ENCODE measurements around the gene CST9.

The CST9 gene

DNA sequence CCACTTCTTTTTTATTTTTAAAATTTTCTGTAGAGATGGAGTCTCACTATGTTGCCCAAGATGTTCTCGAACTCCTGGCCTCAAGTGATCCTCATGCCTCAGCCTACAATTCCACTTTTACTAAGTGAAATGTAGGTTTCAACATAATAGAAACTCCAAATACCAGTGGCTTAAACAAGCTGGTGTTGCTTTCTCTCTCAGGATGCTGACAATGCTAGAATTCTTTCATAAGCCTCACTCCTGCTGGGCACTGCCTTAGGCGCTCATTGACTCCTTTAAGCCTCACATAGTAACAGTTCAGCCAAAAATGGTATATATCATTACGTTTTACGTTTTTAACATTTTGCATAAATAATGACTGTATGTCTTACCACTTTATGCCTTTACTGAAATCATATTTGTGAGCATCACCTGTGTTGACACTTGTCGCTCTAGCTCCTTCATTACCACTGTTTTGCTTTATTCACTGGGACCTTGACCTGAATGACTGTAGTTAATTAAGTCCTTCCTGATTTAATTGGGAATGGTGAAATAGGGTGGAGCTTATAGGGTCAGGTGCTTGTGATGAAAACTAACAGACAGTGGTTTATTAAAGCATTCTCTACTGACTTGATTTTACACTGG, 3.9 kb upstream of the CST9 start:
- no peak overlapping the region for H4K91ac ChIP-seq (ENCODE audit: low read depth, low read length, poor library complexity)
- no peak overlapping the region for H3K27ac ChIP-seq (replicated peaks; ENCODE audit: low read length)
- no peak overlapping the region for H2AK5ac ChIP-seq (ENCODE audit: low read depth, low read length)
- no peak overlapping the region for H2AFZ ChIP-seq (ENCODE audit: low read length)
- H2BK15ac ChIP-seq (ENCODE audit: low read length) = no peak overlapping the region
- H3K4me1 ChIP-seq (ENCODE audit: control insufficient read depth in 2 of 2, insufficient read depth in 1 of 2, low read depth in 1 of 2, low read length in 2 of 2) = peaks cover 0 to 9% of the 10 kb centered on the region in 2 donors
- no peak overlapping the region for H4K8ac ChIP-seq (ENCODE audit: low read depth, low read length)
- no peak overlapping the region for H2BK120ac ChIP-seq (ENCODE audit: low read depth, low read length)
- no peak overlapping the region for H3K14ac ChIP-seq (ENCODE audit: low read length)
- no peak overlapping the region for H2BK5ac ChIP-seq (ENCODE audit: low read length)
- no peak overlapping the region for H2BK12ac ChIP-seq (ENCODE audit: low read length)
- no peak for DNase-seq (ENCODE audit: low spot score)
- peaks cover 0 to 29% (median 0%) of the 10 kb centered on the region in 3 experiments for H3K27me3 ChIP-seq (ENCODE audit: control insufficient read depth in 3 of 3, insufficient read depth in 3 of 3, low read depth in 1 of 3, low read length in 3 of 3)
- no peak overlapping the region for H3K23ac ChIP-seq (ENCODE audit: low read depth, low read length, poor library complexity)
- H3K36me3 ChIP-seq (replicated peaks in 1 of 2; ENCODE audit: control insufficient read depth in 2 of 2, insufficient read depth in 2 of 2, low read length in 2 of 2) = no peaks in the 10 kb centered on the region
- H3K9me3 ChIP-seq (replicated peaks in 1 of 2; ENCODE audit: control insufficient read depth in 2 of 2, insufficient read depth in 1 of 2, low read depth in 1 of 2, low read length in 2 of 2) = no peaks in the 10 kb centered on the region
- no peak overlapping the region for H3K4me2 ChIP-seq (ENCODE audit: insufficient read depth, low read length, poor library complexity, severe bottlenecking)
- H3K79me1 ChIP-seq (ENCODE audit: low read depth, low read length) = no peaks in the 10 kb centered on the region
- H3K18ac ChIP-seq (ENCODE audit: low read length) = no peak overlapping the region
- no peak overlapping the region for H3K9ac ChIP-seq (ENCODE audit: low read depth, low read length, poor library complexity)
- WGBS, 2 donors (ENCODE audit: extremely low coverage in 2 of 2, insufficient read length in 2 of 2, insufficient replicate concordance in 1 of 2) = no CpG with 5 or more reads among the region's 5 CpGs
- H3K4ac ChIP-seq (ENCODE audit: low read length) = no peak overlapping the region
- no peak overlapping the region for H3K4me3 ChIP-seq (ENCODE audit: low read length in 2 of 2)

DNA sequence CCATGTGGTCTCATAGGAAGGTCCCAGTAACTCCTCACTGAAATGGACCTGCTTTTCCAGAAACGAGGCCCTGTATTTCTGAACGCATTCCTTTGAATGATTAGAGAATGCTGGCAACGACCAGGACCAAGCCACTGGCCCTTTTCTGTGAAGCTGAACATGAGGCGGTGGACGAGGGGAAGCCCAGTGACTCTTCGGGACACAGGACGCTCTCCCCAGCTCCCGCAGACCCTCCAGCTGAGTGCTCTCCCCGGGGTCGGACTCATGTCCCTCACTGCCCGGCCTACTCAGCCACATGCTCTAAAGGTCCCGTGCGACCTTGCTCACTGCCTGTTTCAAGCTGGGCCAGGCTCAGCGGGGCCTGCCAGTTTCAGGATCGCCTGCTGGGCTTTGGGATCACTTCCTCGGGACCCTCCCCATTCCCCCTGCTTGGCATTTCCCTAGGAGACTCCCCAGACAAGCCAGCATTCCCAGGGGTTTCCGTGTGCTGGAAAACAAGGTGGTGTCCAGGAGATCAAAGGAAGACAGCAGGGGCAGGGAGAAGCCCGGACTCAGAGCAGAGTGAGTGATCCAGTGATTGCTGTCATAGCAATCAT, 2.6 kb upstream of the CST9 start:
- H2BK15ac ChIP-seq (ENCODE audit: low read length) = no peak overlapping the region
- no CpG with 5 or more reads among the region's 18 CpGs for WGBS, 2 donors (ENCODE audit: extremely low coverage in 2 of 2, insufficient read length in 2 of 2, insufficient replicate concordance in 1 of 2)
- H3K14ac ChIP-seq (ENCODE audit: low read length) = no peak overlapping the region

DNA sequence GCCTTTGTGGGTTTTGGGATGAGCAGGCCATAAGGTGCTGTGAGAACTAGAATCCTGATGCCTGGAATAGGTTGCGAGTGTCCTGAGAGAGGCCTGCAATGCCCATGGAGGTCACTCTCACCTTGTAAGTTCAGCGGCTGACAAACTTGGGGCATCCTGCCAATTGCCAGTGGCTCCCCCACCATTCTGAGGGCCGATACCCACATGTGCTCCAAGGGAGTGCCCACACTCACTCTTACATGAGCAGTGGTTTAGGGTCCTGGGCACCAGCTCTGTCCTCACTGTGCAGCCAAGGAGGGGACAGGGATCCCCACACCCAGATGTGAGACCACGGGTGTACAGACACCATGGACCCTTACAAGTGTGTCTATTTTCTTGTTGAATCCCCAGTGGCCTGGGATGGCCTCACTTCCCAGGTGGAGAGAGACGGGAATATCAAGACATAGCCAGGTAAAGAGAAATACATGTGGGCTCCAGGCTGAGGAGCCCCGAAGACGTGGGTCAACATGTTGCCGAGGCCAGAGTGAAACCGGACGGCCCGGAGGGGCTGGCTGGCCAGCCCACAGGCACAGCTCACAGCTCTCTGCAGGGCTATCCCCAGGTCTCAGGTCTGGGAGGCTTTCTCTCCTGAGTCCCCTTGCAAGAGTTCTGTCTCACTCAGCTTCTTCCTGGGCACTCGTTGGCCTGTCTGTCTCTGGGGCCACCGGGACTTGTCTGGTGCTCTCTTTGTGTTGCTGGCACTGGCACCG, 2.0 kb upstream of the CST9 start:
- H3K4me2 ChIP-seq (ENCODE audit: insufficient read depth, low read length, poor library complexity, severe bottlenecking) = no peak overlapping the region
- H3K23ac ChIP-seq (ENCODE audit: low read depth, low read length, poor library complexity) = no peak overlapping the region
- H4K91ac ChIP-seq (ENCODE audit: low read depth, low read length, poor library complexity) = no peak overlapping the region
- DNase-seq (ENCODE audit: low spot score) = no peak
- no CpG with 5 or more reads among the region's 14 CpGs for WGBS, 2 donors (ENCODE audit: extremely low coverage in 2 of 2, insufficient read length in 2 of 2, insufficient replicate concordance in 1 of 2)
- peak overlapping the region; percentile 34 for H2AFZ ChIP-seq (ENCODE audit: low read length)
- H3K36me3 ChIP-seq (replicated peaks in 1 of 2; ENCODE audit: control insufficient read depth in 2 of 2, insufficient read depth in 2 of 2, low read length in 2 of 2) = no peaks in the 10 kb centered on the region
- H3K9ac ChIP-seq (ENCODE audit: low read depth, low read length, poor library complexity) = no peak overlapping the region
- no peaks in the 10 kb centered on the region for H3K9me3 ChIP-seq (replicated peaks in 1 of 2; ENCODE audit: control insufficient read depth in 2 of 2, insufficient read depth in 1 of 2, low read depth in 1 of 2, low read length in 2 of 2)
- no peak overlapping the region for H3K14ac ChIP-seq (ENCODE audit: low read length)
- H3K4me1 ChIP-seq (ENCODE audit: control insufficient read depth in 2 of 2, insufficient read depth in 1 of 2, low read depth in 1 of 2, low read length in 2 of 2) = peaks cover 0 to 9% of the 10 kb centered on the region in 2 donors
- H3K79me1 ChIP-seq (ENCODE audit: low read depth, low read length) = no peaks in the 10 kb centered on the region
- no peak overlapping the region for H3K27ac ChIP-seq (replicated peaks; ENCODE audit: low read length)
- H3K4ac ChIP-seq (ENCODE audit: low read length) = no peak overlapping the region
- H2BK5ac ChIP-seq (ENCODE audit: low read length) = no peak overlapping the region
- no peak overlapping the region for H2BK12ac ChIP-seq (ENCODE audit: low read length)
- no peak overlapping the region for H4K8ac ChIP-seq (ENCODE audit: low read depth, low read length)
- no peak overlapping the region for H3K18ac ChIP-seq (ENCODE audit: low read length)
- H2BK15ac ChIP-seq (ENCODE audit: low read length) = no peak overlapping the region
- H3K27me3 ChIP-seq (ENCODE audit: control insufficient read depth in 3 of 3, insufficient read depth in 3 of 3, low read depth in 1 of 3, low read length in 3 of 3) = peaks cover 0 to 39% (median 0%) of the 10 kb centered on the region in 3 experiments
- H3K4me3 ChIP-seq (ENCODE audit: low read length in 2 of 2) = no peak overlapping the region
- peak overlapping the region; percentile 83 for H2AK5ac ChIP-seq (ENCODE audit: low read depth, low read length)
- no peak overlapping the region for H2BK120ac ChIP-seq (ENCODE audit: low read depth, low read length)

More for the DNA sequence above, 2.6 kb upstream of the CST9 start:
- no peak overlapping the region for H2BK12ac ChIP-seq (ENCODE audit: low read length)
- H3K9ac ChIP-seq (ENCODE audit: low read depth, low read length, poor library complexity) = no peak overlapping the region
- H4K91ac ChIP-seq (ENCODE audit: low read depth, low read length, poor library complexity) = no peak overlapping the region
- H3K23ac ChIP-seq (ENCODE audit: low read depth, low read length, poor library complexity) = no peak overlapping the region
- no peak overlapping the region for H2BK120ac ChIP-seq (ENCODE audit: low read depth, low read length)
- H2BK5ac ChIP-seq (ENCODE audit: low read length) = no peak overlapping the region
- no peak overlapping the region for H4K8ac ChIP-seq (ENCODE audit: low read depth, low read length)
- H3K4me3 ChIP-seq (ENCODE audit: low read length in 2 of 2) = no peak overlapping the region
- no peak overlapping the region for H3K27ac ChIP-seq (replicated peaks; ENCODE audit: low read length)
- H2AK5ac ChIP-seq (ENCODE audit: low read depth, low read length) = peak overlapping the region; percentile 58
- H3K4ac ChIP-seq (ENCODE audit: low read length) = no peak overlapping the region
- H3K18ac ChIP-seq (ENCODE audit: low read length) = peak overlapping the region; percentile 78
- peak overlapping the region; percentile 34 for H2AFZ ChIP-seq (ENCODE audit: low read length)
- H3K4me1 ChIP-seq (ENCODE audit: control insufficient read depth in 2 of 2, insufficient read depth in 1 of 2, low read depth in 1 of 2, low read length in 2 of 2) = peaks cover 0 to 9% of the 10 kb centered on the region in 2 donors
- H3K36me3 ChIP-seq (replicated peaks in 1 of 2; ENCODE audit: control insufficient read depth in 2 of 2, insufficient read depth in 2 of 2, low read length in 2 of 2) = no peaks in the 10 kb centered on the region
- H3K9me3 ChIP-seq (replicated peaks in 1 of 2; ENCODE audit: control insufficient read depth in 2 of 2, insufficient read depth in 1 of 2, low read depth in 1 of 2, low read length in 2 of 2) = no peaks in the 10 kb centered on the region
- H3K4me2 ChIP-seq (ENCODE audit: insufficient read depth, low read length, poor library complexity, severe bottlenecking) = no peak overlapping the region
- H3K79me1 ChIP-seq (ENCODE audit: low read depth, low read length) = no peaks in the 10 kb centered on the region
- peaks cover 0 to 32% (median 0%) of the 10 kb centered on the region in 3 experiments for H3K27me3 ChIP-seq (ENCODE audit: control insufficient read depth in 3 of 3, insufficient read depth in 3 of 3, low read depth in 1 of 3, low read length in 3 of 3)
- no peak for DNase-seq (ENCODE audit: low spot score)

GRCh38 chr20:23606652-23607049, 934 bp upstream of the CST9 start:
- H3K4me1 ChIP-seq (ENCODE audit: control insufficient read depth in 2 of 2, insufficient read depth in 1 of 2, low read depth in 1 of 2, low read length in 2 of 2) = peaks cover 0 to 9% of the 10 kb centered on the region in 2 donors
- no peak overlapping the region for H2AK5ac ChIP-seq (ENCODE audit: low read depth, low read length)
- no peak overlapping the region for H3K4me2 ChIP-seq (ENCODE audit: insufficient read depth, low read length, poor library complexity, severe bottlenecking)
- peaks cover 0 to 41% (median 0%) of the 10 kb centered on the region in 3 experiments for H3K27me3 ChIP-seq (ENCODE audit: control insufficient read depth in 3 of 3, insufficient read depth in 3 of 3, low read depth in 1 of 3, low read length in 3 of 3)
- no peak overlapping the region for H2BK15ac ChIP-seq (ENCODE audit: low read length)
- H3K14ac ChIP-seq (ENCODE audit: low read length) = no peak overlapping the region
- no peaks in the 10 kb centered on the region for H3K36me3 ChIP-seq (replicated peaks in 1 of 2; ENCODE audit: control insufficient read depth in 2 of 2, insufficient read depth in 2 of 2, low read length in 2 of 2)
- peak overlapping the region; percentile 12 for H2AFZ ChIP-seq (ENCODE audit: low read length)
- H4K8ac ChIP-seq (ENCODE audit: low read depth, low read length) = no peak overlapping the region
- no peak overlapping the region for H3K9ac ChIP-seq (ENCODE audit: low read depth, low read length, poor library complexity)
- no peaks in the 10 kb centered on the region for H3K9me3 ChIP-seq (replicated peaks in 1 of 2; ENCODE audit: control insufficient read depth in 2 of 2, insufficient read depth in 1 of 2, low read depth in 1 of 2, low read length in 2 of 2)
- H4K91ac ChIP-seq (ENCODE audit: low read depth, low read length, poor library complexity) = no peak overlapping the region
- H3K18ac ChIP-seq (ENCODE audit: low read length) = no peak overlapping the region
- H2BK120ac ChIP-seq (ENCODE audit: low read depth, low read length) = no peak overlapping the region
- H3K23ac ChIP-seq (ENCODE audit: low read depth, low read length, poor library complexity) = no peak overlapping the region
- whole genome bisulfite sequencing, 2 donors (ENCODE audit: extremely low coverage in 2 of 2, insufficient read length in 2 of 2, insufficient replicate concordance in 1 of 2) = no CpG with 5 or more reads among the region's 9 CpGs
- DNase-seq (ENCODE audit: low spot score) = peak; percentile 52
- no peak overlapping the region for H3K27ac ChIP-seq (replicated peaks; ENCODE audit: low read length)
- H3K4ac ChIP-seq (ENCODE audit: low read length) = no peak overlapping the region
- no peak overlapping the region for H2BK5ac ChIP-seq (ENCODE audit: low read length)
- H3K79me1 ChIP-seq (ENCODE audit: low read depth, low read length) = no peaks in the 10 kb centered on the region
- H2BK12ac ChIP-seq (ENCODE audit: low read length) = no peak overlapping the region
- no peak overlapping the region for H3K4me3 ChIP-seq (ENCODE audit: low read length in 2 of 2)

All from neuronal stem cell (in vitro differentiated cells).